Activated T-cell treated with anti-CD3 and anti-CD28 coated beads, Interleukin-2, amount 50 U/mL, for 24 hours (primary cell): ENCODE results near the gene SLC2A1.
A peak's percentile ranks its signal among the peaks of the same experiment; 100 is the strongest.

Experiments
- DNase-seq: peaks from one replicate; pipeline ENCODE4 v3.0.0-alpha.2; 2020
- H3K27ac Mint-ChIP-seq: 2 replicates; pipeline ENCODE4 v1.8.0; 2020; ENCODE audit warnings: mild to moderate bottlenecking, mixed read lengths
- H3K27me3 Mint-ChIP-seq: 2 replicates; pipeline ENCODE4 v1.8.0; 2020; ENCODE audit warnings: mixed read lengths
- H3K36me3 Mint-ChIP-seq: 2 replicates; pipeline ENCODE4 v1.8.0; 2020; ENCODE audit warnings: low read depth, mixed read lengths
- H3K4me1 Mint-ChIP-seq: 2 replicates; pipeline ENCODE4 v1.8.0; 2020; ENCODE audit warnings: low read depth, mixed read lengths
- H3K4me3 Mint-ChIP-seq: 2 replicates; pipeline ENCODE4 v1.8.0; 2020; ENCODE audit warnings: mild to moderate bottlenecking, moderate library complexity, mixed read lengths
- H3K9me3 Mint-ChIP-seq: 2 replicates; pipeline ENCODE4 v1.8.0; 2020; ENCODE audit warnings: mixed read lengths

The SLC2A1 gene

DNA sequence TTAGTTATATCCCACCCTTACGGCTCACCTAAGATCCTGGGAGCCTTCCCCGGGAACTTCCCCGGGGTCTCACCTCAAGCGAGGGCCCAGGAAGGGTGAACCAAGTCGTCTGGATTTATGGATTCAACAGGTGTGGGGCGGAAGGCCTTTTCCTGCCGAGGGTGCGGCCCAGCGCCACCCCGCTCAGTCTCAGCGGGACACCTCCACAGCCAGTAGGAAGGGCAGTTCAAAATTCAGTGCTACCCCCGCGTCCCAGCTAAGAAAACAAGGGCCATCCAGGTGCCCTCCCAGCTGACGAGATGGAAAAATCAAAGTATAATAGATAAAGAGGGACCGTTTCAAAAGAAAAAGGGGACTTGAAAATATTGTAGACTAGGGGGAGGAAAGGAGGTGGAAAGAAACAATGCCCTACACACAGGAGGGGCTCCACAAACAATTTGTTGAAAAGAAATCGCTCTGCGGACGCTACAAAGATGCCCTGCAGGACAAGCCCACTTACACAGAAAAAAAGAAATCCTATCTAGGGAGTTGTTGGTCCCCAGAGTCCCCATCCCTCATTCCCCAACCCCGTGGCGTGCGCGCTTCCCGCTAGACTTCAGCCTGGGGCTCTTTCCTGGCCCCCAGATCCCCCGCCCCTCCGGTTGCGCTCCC is 1.3 kb downstream of the SLC2A1 start:
- DNase-seq: no peak
- peak overlapping the region; percentile 96 for H3K27ac Mint-ChIP-seq
- H3K36me3 Mint-ChIP-seq: peaks cover 53% of the 10 kb centered on the region
- peak overlapping the region; percentile 96 for H3K4me3 Mint-ChIP-seq
- no peaks in the 10 kb centered on the region for H3K9me3 Mint-ChIP-seq
- H3K27me3 Mint-ChIP-seq: peaks cover 2% of the 10 kb centered on the region
- H3K4me1 Mint-ChIP-seq: peaks cover 59% of the 10 kb centered on the region

DNA sequence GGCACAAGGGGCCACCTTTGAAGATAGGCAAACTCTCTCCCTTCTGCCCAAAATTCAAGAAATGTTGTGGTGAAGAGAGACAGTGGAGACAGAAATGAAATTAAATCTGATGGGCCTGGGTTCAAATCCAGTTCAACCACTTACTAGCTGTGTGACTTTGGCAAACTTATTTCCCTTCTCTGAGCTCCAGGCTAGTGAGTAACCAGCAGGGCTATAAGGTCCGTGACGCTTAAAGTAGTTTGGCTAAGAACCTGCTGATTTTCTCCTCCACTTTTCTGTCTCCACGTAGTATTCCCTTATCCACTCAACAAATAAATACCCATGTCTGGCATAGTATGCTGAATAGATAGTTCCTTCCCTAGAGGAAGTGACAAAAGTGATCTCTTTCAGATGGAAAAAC is 1.9 kb downstream of the SLC2A1 start:
- H3K27me3 Mint-ChIP-seq: peaks cover 2% of the 10 kb centered on the region
- no peaks in the 10 kb centered on the region for H3K9me3 Mint-ChIP-seq
- peaks cover 65% of the 10 kb centered on the region for H3K4me1 Mint-ChIP-seq
- H3K36me3 Mint-ChIP-seq: peaks cover 59% of the 10 kb centered on the region
- peak overlapping the region; percentile 96 for H3K27ac Mint-ChIP-seq
- no peak for DNase-seq
- peak overlapping the region; percentile 96 for H3K4me3 Mint-ChIP-seq

DNA sequence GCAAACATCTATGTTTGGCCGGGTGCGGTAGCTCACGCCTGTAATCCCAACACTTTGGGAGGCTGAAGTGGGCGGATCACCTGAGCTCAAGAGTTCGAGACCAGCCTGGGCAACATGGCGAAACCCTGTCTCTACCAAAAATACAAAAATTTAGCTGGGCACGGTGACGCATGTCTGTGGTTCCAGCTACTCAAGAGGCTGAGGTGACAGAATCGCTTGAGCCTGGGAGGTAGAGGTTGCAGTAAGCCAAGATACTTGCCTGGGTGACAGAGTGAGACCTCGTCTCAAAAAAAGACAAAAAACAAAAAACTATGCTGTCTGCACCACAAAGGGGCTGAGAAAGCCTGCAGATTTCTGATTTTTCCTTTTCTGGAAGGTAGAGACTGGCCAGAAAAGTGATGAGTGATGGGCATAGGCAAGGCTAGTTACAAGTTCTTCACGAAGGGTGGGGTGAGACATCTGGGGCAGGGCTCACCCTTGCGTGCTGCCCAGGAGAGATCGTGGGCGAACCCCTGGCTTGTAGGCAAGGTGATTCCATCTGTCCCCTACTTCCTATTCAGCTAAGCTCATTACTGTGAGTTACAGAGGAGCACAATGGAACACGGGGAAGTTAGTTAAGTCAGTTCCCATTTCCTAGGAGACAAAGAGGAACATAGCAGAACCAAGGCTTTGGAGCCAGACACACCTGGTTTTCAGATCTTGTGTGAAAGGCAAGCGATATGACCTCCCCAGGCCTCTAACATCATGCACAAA is 3.2 kb downstream of the SLC2A1 start:
- Mint-ChIP-seq H3K27ac (peak overlapping the region; percentile 89), H3K27me3 (no peaks in the 10 kb centered on the region), H3K4me3 (peak overlapping the region; percentile 96), H3K4me1 (peaks cover 73% of the 10 kb centered on the region), H3K36me3 (peaks cover 71% of the 10 kb centered on the region), H3K9me3 (no peaks in the 10 kb centered on the region)
- no peak for DNase-seq

DNA sequence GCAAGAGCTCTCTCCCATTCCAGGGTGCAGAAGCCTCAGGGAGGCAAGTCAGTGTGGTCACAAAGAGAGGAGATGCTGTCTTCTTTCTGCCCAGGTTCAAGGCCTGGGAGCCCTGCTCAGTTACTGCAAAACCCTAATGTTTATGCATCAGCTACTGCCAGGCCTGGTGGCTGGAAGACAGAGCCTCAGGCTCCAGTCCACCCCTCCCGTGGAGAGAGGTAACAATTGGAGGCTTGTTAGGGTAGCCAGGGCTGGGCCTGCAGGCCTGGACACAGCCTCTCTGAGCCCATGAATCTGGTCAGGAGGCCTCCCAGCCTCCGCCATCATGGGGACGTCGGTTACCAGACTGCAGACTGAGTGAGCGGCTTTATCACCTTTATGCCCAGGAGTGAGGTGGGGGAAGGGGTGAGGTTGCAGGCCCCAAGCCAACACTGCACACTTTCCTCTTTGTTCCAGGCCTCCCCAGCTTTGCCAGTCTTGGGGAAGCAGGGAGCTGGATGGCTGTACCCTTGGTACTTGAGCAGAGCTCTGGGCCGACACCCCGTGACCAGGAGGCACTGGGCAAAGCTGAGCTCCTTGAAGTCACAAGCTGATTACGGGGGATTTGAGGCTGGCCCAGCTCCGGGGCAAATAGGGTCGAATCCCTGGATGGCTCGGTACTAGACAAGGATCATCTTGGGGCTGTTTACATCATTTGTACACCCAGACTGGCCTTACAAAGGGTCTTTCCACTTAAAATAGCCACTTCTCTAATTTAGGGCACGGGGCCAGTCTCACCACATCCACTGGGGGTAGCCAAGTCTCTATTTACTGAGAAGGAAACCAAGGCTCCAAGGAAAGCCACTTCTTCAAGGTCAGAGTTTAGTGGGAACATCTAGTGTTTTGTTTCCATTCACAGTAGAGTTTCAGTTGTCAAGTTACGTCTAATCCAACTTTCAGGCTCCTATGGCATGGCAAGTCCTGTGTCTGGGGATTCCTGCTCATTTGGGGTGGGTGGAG is 5.2 kb downstream of the SLC2A1 start:
- no peaks in the 10 kb centered on the region for H3K9me3 Mint-ChIP-seq
- H3K36me3 Mint-ChIP-seq: peaks cover 86% of the 10 kb centered on the region
- no peak for DNase-seq
- H3K27me3 Mint-ChIP-seq: no peaks in the 10 kb centered on the region
- peak overlapping the region; percentile 84 for H3K27ac Mint-ChIP-seq
- H3K4me3 Mint-ChIP-seq: peak overlapping the region; percentile 36
- H3K4me1 Mint-ChIP-seq: peaks cover 78% of the 10 kb centered on the region

DNA sequence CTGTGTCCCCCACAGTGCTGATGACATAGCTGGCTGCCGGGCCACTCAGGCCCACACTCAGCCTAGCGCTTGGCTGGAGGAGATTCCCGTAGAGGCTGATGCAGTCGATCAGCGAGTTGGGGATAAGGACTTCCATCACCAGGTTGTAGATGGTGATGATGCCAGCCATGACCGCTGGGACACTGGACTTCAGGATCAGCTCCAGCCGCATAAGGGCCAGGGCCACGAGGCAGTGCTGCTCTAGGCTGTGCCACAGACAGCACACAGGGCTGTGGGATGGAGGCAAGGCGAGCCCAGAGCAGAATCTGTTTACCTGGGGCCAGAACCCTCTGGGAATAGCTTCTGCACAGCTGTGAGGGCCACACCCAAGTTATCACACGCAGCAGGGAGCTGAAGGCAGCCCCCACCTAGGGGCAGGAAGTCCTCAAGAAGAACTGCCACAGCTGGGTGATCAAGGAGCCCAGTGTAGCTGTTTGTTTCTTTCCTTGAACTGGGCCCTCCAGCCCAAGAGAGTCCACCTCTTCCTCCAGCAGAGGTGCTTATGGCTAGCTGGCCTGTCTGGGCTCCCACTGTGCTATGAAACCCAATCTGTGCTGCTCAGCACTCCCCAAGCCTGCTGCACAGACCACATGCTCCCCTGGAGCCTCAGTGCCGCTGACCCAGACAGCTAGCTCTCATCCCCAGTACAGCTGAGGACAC is 6.2 kb downstream of the SLC2A1 start:
- Mint-ChIP-seq H3K27ac (peak overlapping the region; percentile 84), H3K4me1 (peaks cover 89% of the 10 kb centered on the region), H3K36me3 (peaks cover 92% of the 10 kb centered on the region), H3K27me3 (no peaks in the 10 kb centered on the region), H3K4me3 (peak overlapping the region; percentile 35), H3K9me3 (no peaks in the 10 kb centered on the region)
- peak; percentile 30 for DNase-seq

DNA sequence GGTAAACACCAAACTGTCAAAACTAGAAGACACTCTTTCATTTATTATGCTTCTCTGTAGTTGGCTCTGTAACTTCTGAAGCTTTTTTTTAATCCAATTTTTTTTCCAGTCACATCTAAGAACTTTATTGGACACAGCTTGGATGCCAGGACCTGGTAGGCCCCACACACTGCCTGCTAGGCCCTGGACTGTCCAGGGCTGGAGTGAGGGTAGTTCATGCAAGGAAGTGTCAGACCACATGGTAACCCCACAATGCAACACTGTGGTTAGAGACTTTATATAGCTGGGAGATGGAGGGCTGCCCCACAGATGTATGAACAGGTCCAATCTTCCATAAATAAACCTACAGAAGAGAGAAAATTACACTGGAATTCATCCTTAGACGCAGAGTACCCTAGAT is 7.1 kb downstream of the SLC2A1 start:
- Mint-ChIP-seq H3K27ac (peak overlapping the region; percentile 63), H3K27me3 (no peaks in the 10 kb centered on the region), H3K4me1 (peaks cover 91% of the 10 kb centered on the region), H3K36me3 (peaks cover 92% of the 10 kb centered on the region), H3K9me3 (no peaks in the 10 kb centered on the region), H3K4me3 (no peak overlapping the region)
- DNase-seq: no peak

DNA sequence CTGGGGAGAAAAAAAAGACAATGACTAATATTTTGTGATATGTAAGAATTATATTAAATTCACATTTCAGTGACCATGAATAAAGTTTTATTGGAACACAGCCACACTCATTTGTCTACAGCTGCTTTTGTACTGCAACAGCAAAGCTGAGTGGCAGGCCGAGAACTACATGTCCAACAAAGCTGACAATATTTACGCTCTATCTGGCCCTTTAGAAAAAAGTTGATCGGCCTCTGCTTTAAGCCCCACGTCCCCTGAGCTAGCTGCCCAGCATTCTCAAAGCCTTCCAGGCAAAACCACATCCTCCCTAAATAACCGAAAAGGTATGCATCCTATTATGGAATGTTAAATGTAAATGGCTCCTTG is 8.6 kb downstream of the SLC2A1 start:
- peaks cover 93% of the 10 kb centered on the region for H3K36me3 Mint-ChIP-seq
- H3K27me3 Mint-ChIP-seq: no peaks in the 10 kb centered on the region
- no peak for DNase-seq
- peak overlapping the region; percentile 82 for H3K27ac Mint-ChIP-seq
- no peak overlapping the region for H3K4me3 Mint-ChIP-seq
- peaks cover 94% of the 10 kb centered on the region for H3K4me1 Mint-ChIP-seq
- no peaks in the 10 kb centered on the region for H3K9me3 Mint-ChIP-seq

DNA sequence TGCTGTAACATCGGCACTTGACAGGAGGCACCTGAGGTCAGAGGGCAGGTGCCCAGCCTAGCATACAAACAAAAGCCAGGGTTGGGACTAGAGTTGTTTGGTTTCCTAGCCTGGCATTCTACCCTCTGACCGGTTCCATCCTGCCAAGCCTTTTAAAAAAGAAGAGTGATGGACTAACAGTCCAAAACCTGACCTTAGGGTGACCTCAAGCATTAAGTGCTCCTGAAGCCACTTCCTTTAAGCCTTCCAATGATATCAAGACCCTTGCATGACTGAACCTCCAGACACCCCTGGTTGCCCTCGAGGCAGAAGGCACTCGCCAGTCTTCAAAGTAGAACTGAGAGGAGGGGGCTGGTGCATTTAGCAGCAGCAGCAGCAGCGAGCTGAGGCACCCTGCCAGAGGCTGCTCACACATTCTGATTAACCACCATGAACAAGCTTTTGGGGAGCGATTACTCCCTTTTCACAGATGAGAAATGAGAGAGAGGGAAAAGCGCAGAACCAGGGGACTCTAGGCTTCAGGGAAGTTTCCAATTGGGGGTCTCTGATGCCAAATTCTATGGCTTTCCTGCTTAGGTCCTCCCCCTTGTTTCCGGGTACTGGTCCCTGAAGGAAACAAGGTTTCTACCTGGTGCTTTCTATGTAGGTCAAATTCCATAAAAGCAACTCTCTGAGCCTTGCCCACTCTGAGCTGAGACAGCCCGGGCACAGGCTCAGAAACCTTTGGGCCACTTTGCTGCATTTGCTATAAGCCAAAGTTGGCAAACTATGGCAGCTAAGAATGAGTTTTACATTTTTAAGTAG is 9.2 kb downstream of the SLC2A1 start:
- H3K4me3 Mint-ChIP-seq: no peak overlapping the region
- no peaks in the 10 kb centered on the region for H3K27me3 Mint-ChIP-seq
- peaks cover 93% of the 10 kb centered on the region for H3K36me3 Mint-ChIP-seq
- H3K27ac Mint-ChIP-seq: peak overlapping the region; percentile 84
- peaks cover 94% of the 10 kb centered on the region for H3K4me1 Mint-ChIP-seq
- no peaks in the 10 kb centered on the region for H3K9me3 Mint-ChIP-seq
- no peak for DNase-seq

DNA sequence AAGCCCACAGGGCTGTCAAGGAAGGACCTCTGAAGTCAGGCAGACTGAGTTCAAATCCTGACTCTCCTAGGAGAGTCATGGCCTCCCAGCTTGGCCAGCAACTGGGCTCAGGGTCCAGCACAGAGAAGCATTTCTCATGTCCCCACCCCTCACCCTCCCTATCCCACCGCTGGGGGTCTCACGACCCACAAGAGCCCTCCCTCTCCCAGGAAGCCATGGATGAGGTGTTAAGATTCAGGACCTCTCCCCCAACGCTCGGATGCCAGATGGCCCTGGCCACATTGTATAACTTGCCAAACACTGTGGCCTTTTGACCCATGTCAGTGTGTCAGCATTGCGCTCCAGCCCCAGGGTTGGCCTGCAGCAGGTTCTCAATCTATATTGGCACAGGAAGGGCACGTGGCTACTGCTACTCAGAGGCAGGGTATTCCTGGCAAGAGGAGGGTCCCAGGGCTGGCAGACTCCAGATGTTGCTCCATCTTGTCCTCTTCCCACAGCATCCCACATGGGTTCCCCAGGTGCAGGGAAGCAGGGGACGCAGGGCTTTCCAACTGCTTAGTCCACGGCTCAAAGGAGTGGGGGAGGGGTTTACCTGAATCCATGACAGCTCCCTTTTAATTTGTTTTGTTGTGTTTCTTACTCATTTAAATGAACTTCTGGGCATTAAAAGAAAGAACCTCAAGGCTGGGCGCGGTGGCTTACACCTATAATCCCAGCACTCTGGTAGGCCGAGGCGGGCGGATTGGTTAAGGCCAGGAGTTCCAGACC is 10.5 kb downstream of the SLC2A1 start:
- Mint-ChIP-seq H3K27ac (peak overlapping the region; percentile 86), H3K4me3 (no peak overlapping the region), H3K9me3 (no peaks in the 10 kb centered on the region), H3K4me1 (peaks cover 96% of the 10 kb centered on the region), H3K27me3 (no peaks in the 10 kb centered on the region), H3K36me3 (peaks cover 93% of the 10 kb centered on the region)
- no peak for DNase-seq

DNA sequence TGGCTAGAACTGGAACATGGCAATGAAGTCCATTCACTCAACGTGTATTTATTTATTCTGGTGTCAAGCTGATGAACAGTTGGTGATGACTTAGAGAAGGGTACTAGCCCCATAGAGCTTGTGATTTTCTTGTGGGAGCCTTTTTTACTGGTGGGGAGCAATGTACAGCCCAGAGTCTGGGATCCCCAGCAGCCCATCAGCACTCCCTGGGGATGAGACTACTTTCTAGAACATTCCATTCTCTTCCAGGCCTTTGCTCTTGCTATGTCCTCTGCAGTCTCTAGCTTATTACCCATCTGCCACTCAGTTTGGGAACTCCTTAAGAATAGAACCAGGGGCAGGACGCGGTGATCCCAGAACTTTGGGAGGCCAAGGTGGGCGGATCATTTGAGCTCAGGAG is 11.6 kb downstream of the SLC2A1 start:
- H3K27me3 Mint-ChIP-seq: no peaks in the 10 kb centered on the region
- no peak overlapping the region for H3K4me3 Mint-ChIP-seq
- H3K27ac Mint-ChIP-seq: peak overlapping the region; percentile 86
- peaks cover 96% of the 10 kb centered on the region for H3K4me1 Mint-ChIP-seq
- H3K9me3 Mint-ChIP-seq: no peaks in the 10 kb centered on the region
- DNase-seq: no peak
- peaks cover 95% of the 10 kb centered on the region for H3K36me3 Mint-ChIP-seq

DNA sequence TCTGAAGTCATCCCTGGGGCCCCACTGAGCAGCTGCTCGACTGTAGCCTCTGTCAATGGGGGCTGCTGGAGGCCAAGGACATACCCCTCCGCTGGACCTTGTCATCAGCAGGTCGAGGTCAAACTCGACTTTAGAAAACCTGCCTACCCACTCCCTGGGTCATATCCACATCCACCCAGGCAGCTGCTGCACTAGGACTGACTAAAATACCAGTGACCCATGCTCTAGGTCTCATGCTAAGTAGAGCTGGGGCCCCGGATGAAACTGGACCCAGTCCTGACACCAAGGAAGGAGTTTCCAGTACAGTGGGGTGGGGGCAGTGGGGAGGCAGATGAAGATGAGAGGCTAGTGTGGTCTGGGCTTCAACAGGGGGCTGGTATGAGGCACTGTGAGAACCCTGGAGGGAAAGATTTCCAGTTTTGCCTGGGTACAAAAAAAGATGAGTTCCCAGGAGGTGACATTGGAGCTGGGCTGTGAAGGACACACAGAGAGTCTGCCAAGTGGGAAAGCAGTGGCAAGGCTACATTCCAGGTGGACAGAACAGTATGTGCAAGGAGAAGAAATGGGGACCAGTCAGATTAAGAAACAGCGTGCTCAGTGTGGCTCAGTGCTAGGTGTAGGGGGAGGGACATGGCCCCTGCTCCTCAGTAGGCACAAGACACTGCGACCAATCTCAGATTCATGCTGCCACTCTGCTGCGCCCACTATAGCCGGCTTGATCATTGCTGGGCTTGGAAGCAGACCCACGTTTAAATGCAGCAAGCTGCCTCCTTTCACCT is 12.4 kb downstream of the SLC2A1 start:
- H3K4me3 Mint-ChIP-seq: peak overlapping the region; percentile 13
- H3K36me3 Mint-ChIP-seq: peaks cover 95% of the 10 kb centered on the region
- no peaks in the 10 kb centered on the region for H3K27me3 Mint-ChIP-seq
- DNase-seq: no peak
- H3K27ac Mint-ChIP-seq: peak overlapping the region; percentile 86
- H3K9me3 Mint-ChIP-seq: no peaks in the 10 kb centered on the region
- H3K4me1 Mint-ChIP-seq: peaks cover 96% of the 10 kb centered on the region

DNA sequence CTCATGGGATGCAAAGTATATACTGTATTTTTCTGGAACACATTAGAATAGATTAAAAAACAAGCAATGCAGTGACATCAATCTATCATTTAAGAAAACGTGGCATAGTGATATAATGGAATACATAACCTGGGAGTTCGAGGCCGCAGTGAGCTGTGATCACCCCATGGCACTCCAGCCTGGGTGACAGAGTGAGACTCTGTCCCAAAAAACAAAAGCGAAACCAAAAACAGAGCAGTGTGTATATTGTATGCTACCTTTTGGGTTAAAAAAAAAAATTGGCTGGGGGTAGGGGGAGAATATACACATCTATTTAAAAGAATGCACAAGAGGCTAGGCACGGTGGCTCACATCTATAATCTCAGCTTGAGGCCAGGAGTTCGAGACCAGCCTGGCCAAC is 13.5 kb downstream of the SLC2A1 start:
- H3K4me3 Mint-ChIP-seq: peak overlapping the region; percentile 46
- peak overlapping the region; percentile 86 for H3K27ac Mint-ChIP-seq
- peaks cover 96% of the 10 kb centered on the region for H3K4me1 Mint-ChIP-seq
- no peak for DNase-seq
- no peaks in the 10 kb centered on the region for H3K27me3 Mint-ChIP-seq
- peaks cover 96% of the 10 kb centered on the region for H3K36me3 Mint-ChIP-seq
- no peaks in the 10 kb centered on the region for H3K9me3 Mint-ChIP-seq
